SIG-M5 (cell line): Measurements from ENCODE around the gene ZC3H12A.

ENCODE experiments used
- DNase-seq: peaks from one replicate; lab custom pipeline; 2025; lab: John Stamatoyannopoulos, UW

Gene ZC3H12A

GRCh38 chr1:37455516-37455915 lies 18.9 kb upstream of the ZC3H12A start:
- no peak for DNase-seq

GRCh38 chr1:37456614-37457013 lies 17.8 kb upstream of the ZC3H12A start:
- no peak for DNase-seq

GRCh38 chr1:37458551-37458950 lies 15.8 kb upstream of the ZC3H12A start:
- DNase-seq, result no peak

GRCh38 chr1:37461698-37462436 lies 12.5 kb upstream of the ZC3H12A start:
- no peak for DNase-seq

- DNase-seq, result no peak
Measured at GRCh38 chr1:37464443-37464842, 9.9 kb upstream of the ZC3H12A start.

GRCh38 chr1:37465593-37466517 lies 8.5 kb upstream of the ZC3H12A start:
- no peak for DNase-seq

- DNase-seq, result no peak
Measured at GRCh38 chr1:37468037-37468436, 6.3 kb upstream of the ZC3H12A start.

GRCh38 chr1:37469386-37469785 lies 5.0 kb upstream of the ZC3H12A start:
- no peak for DNase-seq

GRCh38 chr1:37471345-37472231 lies 2.8 kb upstream of the ZC3H12A start:
- no peak for DNase-seq

- DNase-seq, result no peak
Measured at GRCh38 chr1:37472281-37472680, 2.1 kb upstream of the ZC3H12A start.

- DNase-seq, result no peak
Measured at GRCh38 chr1:37472994-37473393, 1.4 kb upstream of the ZC3H12A start.

GRCh38 chr1:37473431-37474045 lies 842 bp upstream of the ZC3H12A start:
- DNase-seq, result no peak

GRCh38 chr1:37474697-37475379 lies 458 bp downstream of the ZC3H12A start:
- DNase-seq, result no peak

- no peak for DNase-seq
Measured at GRCh38 chr1:37475380-37476086, 1.2 kb downstream of the ZC3H12A start.

GRCh38 chr1:37476087-37476452 lies 1.7 kb downstream of the ZC3H12A start:
- DNase-seq, result no peak

GRCh38 chr1:37476460-37477197 lies 2.2 kb downstream of the ZC3H12A start:
- DNase-seq, result no peak

GRCh38 chr1:37477198-37477931 lies 3.0 kb downstream of the ZC3H12A start:
- no peak for DNase-seq

- DNase-seq, result no peak
Measured at GRCh38 chr1:37477946-37478345, 3.6 kb downstream of the ZC3H12A start.

- DNase-seq, result no peak
Measured at GRCh38 chr1:37478451-37478881, 4.1 kb downstream of the ZC3H12A start.
